Naive thymus-derived CD8-positive, alpha-beta T cell (primary cell): ENCODE measurements around the gene GPR146. TPM values are rescaled to one million over a fixed set of nuclear protein-coding genes. Genes with fewer than 3 reads are reported as not detected.

Experiments
- ATAC-seq, 2 donors: fragments of 150-1000 bp; cut with Tn5 transposase in 1 of 2; sonication (Bioruptor Pico), chemical (Tn5 transposase) in 1 of 2; 1 replicate in 1 of 2; 2 replicates in 1 of 2; pipeline ENCODE4 v1.10.0; 2021; ENCODE audit warnings: mild to moderate bottlenecking in 2 of 2, moderate library complexity in 2 of 2
- POLR2A ChIA-PET: fragments of 350-600 bp; sonication (Branson Sonifier 250); formaldehyde crosslinking; loops from one replicate; lab custom pipeline; 2021; ENCODE audit warnings: antibody characterized with exemption; lab: Charles Lee
- DNase-seq, 10 donors: peaks; one replicate each; pipeline versions ENCODE4 v3.0.0 to v3.0.0-alpha.2; 2020 to 2022
- H3K27ac Mint-ChIP-seq, 10 donors: one replicate each; pipeline ENCODE4 v1.8.0; 2020 to 2022; ENCODE audit warnings: mild to moderate bottlenecking in 10 of 10, mixed read lengths in 10 of 10, moderate library complexity in 4 of 10, inconsistent platforms in 1 of 10
- H3K27me3 Mint-ChIP-seq, 5 donors: one replicate each; pipeline ENCODE4 v1.8.0; 2021 to 2022; ENCODE audit warnings: mixed read lengths in 5 of 5
- H3K36me3 Mint-ChIP-seq, 3 donors: one replicate each; pipeline ENCODE4 v1.8.0; 2020 to 2022; ENCODE audit warnings: mixed read lengths in 3 of 3, mild to moderate bottlenecking in 2 of 3, inconsistent platforms in 1 of 3
- H3K4me1 Mint-ChIP-seq, 4 donors: one replicate each; pipeline ENCODE4 v1.8.0; 2021 to 2022; ENCODE audit warnings: mixed read lengths in 4 of 4
- H3K4me3 Mint-ChIP-seq, 10 donors: one replicate each; pipeline ENCODE4 v1.8.0; 2020 to 2022; ENCODE audit warnings: mild to moderate bottlenecking in 10 of 10, mixed read lengths in 10 of 10, moderate library complexity in 6 of 10, inconsistent platforms in 1 of 10
- H3K9me3 Mint-ChIP-seq, 9 donors: one replicate each; pipeline ENCODE4 v1.8.0; 2020 to 2022; ENCODE audit warnings: mixed read lengths in 9 of 9, mild to moderate bottlenecking in 3 of 9, inconsistent platforms in 1 of 9, moderate library complexity in 1 of 9
- polyA plus RNA-seq, 3 donors: library from polyadenylated mRNA; unstranded; fragments of 300-500 nt; fragmentation: Illumina TruSeq; gene quantifications; one replicate each; pipeline ENCODE4 v1.2.3, GENCODE V29; 2021
- total RNA-seq, 8 experiments: library from RNA in 2 of 8; stranded (reverse) in 2 of 8; gene quantifications; one replicate each; pipeline ENCODE4 v1.2.3 and lab custom pipeline; 2021 to 2026

Gene GPR146
- total and polyA plus RNA-seq, 5 experiments from 2014 or later = 1.4 to 9.5 (median 3.8) TPM

DNA sequence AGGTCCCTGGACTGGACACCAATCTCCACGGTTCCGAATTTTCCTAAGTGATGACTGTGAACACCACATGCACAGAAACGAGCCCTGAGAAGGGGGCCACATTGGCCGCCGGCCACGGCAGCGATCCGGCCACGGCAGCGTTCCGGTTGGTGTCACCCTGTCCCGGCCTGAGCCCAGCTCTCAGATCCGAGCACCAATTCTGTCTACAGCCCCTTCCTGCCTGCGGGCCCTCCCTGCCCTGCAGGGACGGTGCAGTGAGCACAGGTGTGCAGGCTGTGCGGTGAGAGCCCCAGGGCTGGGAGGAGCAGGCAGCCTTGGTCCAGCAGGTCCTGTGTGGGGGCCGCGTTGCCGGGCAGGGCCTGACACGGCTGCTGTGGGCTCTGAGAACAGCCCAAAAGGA, 29.7 kb upstream of the GPR146 start:
- POLR2A ChIA-PET = no interaction called here
- Mint-ChIP-seq H3K27ac (no peak overlapping the region), H3K27me3 (no peaks in the 10 kb centered on the region), H3K4me3 (no peak overlapping the region), H3K9me3 (peaks cover 0 to 5% (median 0%) of the 10 kb centered on the region in 9 donors), H3K4me1 (peaks cover 10 to 36% (median 23%) of the 10 kb centered on the region in 4 donors), H3K36me3 (peaks cover 0 to 10% (median 0%) of the 10 kb centered on the region in 3 donors)
- DNase-seq (peak in 1 of 10 donors; percentile 58), ATAC-seq (no peak)

DNA sequence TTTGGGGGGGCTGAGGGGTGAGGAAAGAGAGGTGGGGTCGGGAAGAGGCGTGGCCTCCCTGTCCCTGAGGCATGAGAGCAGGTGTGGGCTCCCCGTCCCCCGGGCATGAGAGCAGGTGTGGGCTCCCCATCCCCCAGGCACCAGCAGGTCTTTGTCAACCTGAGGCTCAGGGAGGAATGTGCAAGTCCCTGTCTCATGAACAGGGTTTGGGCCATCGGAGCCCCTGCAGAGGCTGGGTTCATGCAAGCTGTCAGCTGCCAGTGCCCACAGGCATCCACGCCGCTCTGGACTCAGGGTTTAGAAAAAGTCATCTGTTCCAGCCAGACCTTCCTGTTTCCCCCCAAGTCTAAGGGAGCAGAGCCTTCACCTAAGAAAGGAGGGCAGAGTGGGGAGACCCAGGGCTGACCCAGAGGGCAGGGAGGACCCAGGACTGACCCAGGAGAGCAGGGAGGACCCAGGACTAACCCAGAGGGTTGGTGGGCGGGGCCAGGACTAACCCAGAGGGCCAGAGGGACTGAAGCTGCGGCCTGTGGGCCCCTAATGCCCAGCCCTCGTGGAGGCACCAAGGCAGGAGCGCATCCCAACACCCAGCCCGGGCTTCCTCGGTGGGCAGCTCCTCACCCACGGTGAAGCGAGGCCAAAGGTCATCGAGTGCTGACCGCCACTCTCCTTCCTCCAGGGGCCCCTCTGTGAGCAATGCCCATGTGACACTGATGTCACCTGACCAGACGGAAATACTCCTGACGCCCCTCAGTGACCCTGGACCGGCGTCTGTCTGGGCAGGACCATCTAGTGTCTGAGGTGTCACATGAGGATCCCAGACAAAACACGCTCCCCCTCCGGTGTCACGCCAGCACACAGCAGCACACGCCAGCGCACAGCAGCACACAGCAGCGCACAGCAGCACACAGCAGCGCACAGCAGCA, 28.9 kb upstream of the GPR146 start:
- Mint-ChIP-seq H3K4me3 (no peak overlapping the region), H3K27ac (peak overlapping the region in 1 of 10 donors; percentile 7), H3K4me1 (peaks cover 10 to 36% (median 23%) of the 10 kb centered on the region in 4 donors), H3K9me3 (peaks cover 0 to 8% (median 0%) of the 10 kb centered on the region in 9 donors), H3K27me3 (no peaks in the 10 kb centered on the region), H3K36me3 (peaks cover 0 to 6% (median 0%) of the 10 kb centered on the region in 3 donors)
- POLR2A ChIA-PET = no interaction called here
- no peak for ATAC-seq
- peak in 1 of 10 donors; percentile 59 for DNase-seq

GRCh38 chr7:1016577-1017531, 27.5 kb upstream of the GPR146 start:
- H3K27ac Mint-ChIP-seq = peak overlapping the region in 2 of 10 donors; percentile 18 to 80
- ATAC-seq (no peak), DNase-seq (peak in 1 of 10 donors; percentile 49)
- H3K4me3 Mint-ChIP-seq = no peak overlapping the region
- H3K36me3 Mint-ChIP-seq = peaks cover 5 to 12% (median 6%) of the 10 kb centered on the region in 3 donors
- POLR2A ChIA-PET = no interaction called here
- no peaks in the 10 kb centered on the region for H3K27me3 Mint-ChIP-seq
- peaks cover 4 to 34% (median 15%) of the 10 kb centered on the region in 4 donors for H3K4me1 Mint-ChIP-seq
- peaks cover 0 to 11% (median 0%) of the 10 kb centered on the region in 9 donors for H3K9me3 Mint-ChIP-seq

DNA sequence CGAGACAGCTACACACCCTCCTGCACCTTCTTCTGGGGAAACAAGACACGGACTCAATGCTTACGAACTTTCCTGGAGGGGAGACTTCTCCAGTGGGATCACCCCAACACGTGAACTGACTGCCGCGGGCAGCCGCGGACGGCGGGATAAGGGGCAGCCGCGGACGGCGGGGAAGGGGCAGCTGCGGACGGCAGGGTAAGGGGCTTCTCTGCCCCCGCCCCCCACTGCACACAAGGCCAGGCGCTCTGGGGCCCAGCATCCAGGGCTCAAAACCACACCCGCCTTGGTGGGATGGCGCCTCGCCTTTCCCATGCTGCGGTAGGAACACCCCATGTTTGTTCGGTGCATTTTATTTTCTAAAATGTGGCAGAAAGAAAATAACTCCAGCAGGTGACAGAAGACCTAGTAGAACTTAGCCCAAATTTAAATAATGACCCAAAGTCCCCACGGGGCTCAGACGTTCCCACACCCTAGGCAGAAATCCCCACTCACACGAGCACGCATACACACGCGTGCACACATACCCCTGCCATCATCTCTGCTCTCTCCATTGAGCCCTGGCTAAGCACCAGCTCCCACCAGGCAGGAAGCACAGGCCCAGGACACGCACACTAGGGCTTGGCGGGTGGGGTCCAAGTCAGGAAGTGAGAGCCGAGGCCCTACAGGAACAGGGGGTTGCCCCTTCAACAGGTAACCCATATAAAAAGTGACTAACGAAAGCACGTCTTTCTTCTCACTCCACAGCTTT, 26.6 kb upstream of the GPR146 start:
- peak overlapping the region in 3 of 10 donors; percentile 43 to 66 (median 46) for H3K27ac Mint-ChIP-seq
- POLR2A ChIA-PET = no interaction called here
- peaks cover 0 to 19% (median 0%) of the 10 kb centered on the region in 9 donors for H3K9me3 Mint-ChIP-seq
- H3K4me1 Mint-ChIP-seq = peaks cover 4 to 34% (median 16%) of the 10 kb centered on the region in 4 donors
- ATAC-seq (no peak), DNase-seq (peak in 1 of 10 donors; percentile 58)
- peak overlapping the region in 1 of 10 donors; percentile 58 for H3K4me3 Mint-ChIP-seq
- H3K36me3 Mint-ChIP-seq = peaks cover 5 to 16% (median 12%) of the 10 kb centered on the region in 3 donors
- H3K27me3 Mint-ChIP-seq = no peaks in the 10 kb centered on the region

GRCh38 chr7:1018334-1018695, 26.0 kb upstream of the GPR146 start:
- peaks cover 0 to 20% (median 0%) of the 10 kb centered on the region in 9 donors for H3K9me3 Mint-ChIP-seq
- H3K27ac Mint-ChIP-seq = peak overlapping the region in 3 of 10 donors; percentile 43 to 66 (median 46)
- POLR2A ChIA-PET = interaction anchor here (0.9 kb wide), 1 partner anchor 9 kb away, joined by 4 read pairs; no protein-coding TSS in a partner anchor
- H3K27me3 Mint-ChIP-seq = no peaks in the 10 kb centered on the region
- H3K4me1 Mint-ChIP-seq = peaks cover 4 to 31% (median 18%) of the 10 kb centered on the region in 4 donors
- no peak for ATAC-seq
- peak in 1 of 10 donors; percentile 36 for DNase-seq
- peaks cover 5 to 16% (median 12%) of the 10 kb centered on the region in 3 donors for H3K36me3 Mint-ChIP-seq
- peak overlapping the region in 1 of 10 donors; percentile 58 for H3K4me3 Mint-ChIP-seq

DNA sequence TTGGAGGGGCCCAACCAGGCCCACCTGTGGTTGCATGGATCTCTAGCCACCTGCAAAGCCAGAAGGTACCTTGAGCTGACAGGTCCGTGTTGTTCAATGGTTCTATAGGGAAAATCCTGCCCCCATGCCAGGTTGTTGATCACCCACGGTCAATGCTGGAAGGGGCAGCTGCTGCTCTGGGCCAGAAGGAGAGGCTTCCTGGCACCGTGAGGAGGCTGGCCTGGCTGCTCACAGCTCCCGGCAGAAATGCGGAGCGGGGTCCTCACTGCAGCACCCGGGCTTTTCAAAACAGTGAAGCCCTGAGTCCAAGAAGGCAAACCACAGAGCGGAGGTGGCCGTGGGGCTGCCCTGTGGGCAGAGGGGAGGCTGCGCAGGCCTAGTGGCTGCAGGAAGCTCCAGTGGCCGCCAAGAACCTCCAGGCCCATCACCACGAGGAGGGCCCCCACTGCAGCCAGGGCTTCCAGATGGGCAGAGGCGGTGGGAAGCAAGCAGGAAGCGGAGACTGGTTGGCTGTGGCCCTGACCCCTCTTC, 25.0 kb upstream of the GPR146 start:
- peaks cover 0 to 25% (median 0%) of the 10 kb centered on the region in 9 donors for H3K9me3 Mint-ChIP-seq
- H3K27ac Mint-ChIP-seq = peak overlapping the region in 1 of 10 donors; percentile 25
- peaks cover 5 to 23% (median 16%) of the 10 kb centered on the region in 3 donors for H3K36me3 Mint-ChIP-seq
- peaks cover 5 to 26% (median 22%) of the 10 kb centered on the region in 4 donors for H3K4me1 Mint-ChIP-seq
- ATAC-seq = no peak
- H3K27me3 Mint-ChIP-seq = no peaks in the 10 kb centered on the region
- POLR2A ChIA-PET = interaction anchor here (0.9 kb wide), 1 partner anchor 8 kb away, joined by 4 read pairs; no protein-coding TSS in a partner anchor
- H3K4me3 Mint-ChIP-seq = no peak overlapping the region
- DNase-seq = peak in 1 of 10 donors; percentile 48

DNA sequence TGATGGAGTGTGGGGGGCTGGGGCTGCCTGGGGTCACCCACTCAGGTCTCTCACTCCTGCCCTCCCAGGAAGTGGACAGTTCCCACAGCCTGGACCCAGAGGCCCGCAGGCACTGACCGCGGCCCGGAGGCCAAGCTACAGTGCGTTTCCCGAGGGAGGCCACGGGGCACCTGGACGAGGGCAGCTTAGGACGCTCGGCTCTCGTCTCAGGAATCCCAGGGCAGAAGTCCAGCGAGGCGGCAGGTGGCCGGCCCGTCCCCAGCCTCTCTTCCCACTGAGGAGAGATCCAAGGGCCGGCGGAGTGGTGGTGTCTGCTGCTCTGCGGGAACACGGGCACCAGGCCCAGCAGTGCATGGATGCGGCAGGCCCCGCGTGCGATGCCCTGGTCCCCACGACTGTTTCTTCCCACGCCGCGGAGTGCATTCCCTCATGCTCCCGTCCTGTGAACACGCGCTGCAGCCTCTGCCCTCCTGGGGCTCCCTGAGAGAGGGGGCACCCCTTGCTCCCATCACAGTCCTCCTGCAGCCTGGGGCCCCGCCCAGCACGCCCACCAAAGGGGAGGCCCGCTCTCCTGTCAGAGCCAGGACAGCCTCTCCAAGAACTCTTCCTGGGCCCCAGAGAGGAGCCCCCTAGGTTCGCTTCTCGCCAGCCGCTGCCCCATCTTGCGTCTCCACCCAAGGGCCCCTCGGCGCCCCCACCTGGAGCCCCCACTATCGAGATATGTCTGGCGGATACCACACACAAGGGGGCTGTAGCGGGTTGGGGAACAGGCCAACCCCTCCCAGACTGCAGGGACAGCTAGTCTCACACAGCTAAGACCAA, 24.3 kb upstream of the GPR146 start:
- Mint-ChIP-seq H3K27ac (no peak overlapping the region), H3K9me3 (peaks cover 0 to 25% (median 0%) of the 10 kb centered on the region in 9 donors), H3K36me3 (peaks cover 5 to 23% (median 16%) of the 10 kb centered on the region in 3 donors), H3K27me3 (no peaks in the 10 kb centered on the region), H3K4me1 (peaks cover 5 to 30% (median 24%) of the 10 kb centered on the region in 4 donors), H3K4me3 (no peak overlapping the region)
- DNase-seq = peak in 1 of 10 donors; percentile 64
- ATAC-seq = no peak
- POLR2A ChIA-PET = no interaction called here

DNA sequence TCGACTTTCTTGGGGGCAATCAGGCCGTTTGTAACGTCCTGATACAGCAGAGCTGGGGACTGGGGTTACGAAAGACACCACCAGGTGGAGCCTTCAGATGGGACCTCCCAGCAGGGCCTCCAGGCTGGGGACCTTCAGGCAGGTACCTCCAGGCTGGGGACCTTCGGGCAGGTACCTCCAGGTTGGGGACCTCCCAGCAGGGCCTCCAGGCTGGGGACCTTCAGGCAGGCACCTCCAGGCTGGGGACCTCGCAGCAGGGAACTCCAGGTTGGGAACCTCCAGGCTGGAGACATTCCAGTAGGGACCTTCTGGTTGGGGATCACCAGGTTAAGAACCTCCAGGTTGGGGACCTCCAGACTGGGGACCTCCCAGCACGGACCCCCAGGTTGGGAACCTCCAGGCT, 23.5 kb upstream of the GPR146 start:
- DNase-seq (peak in 2 of 10 donors; percentile 18 to 60), ATAC-seq (no peak)
- Mint-ChIP-seq H3K36me3 (peaks cover 5 to 23% (median 16%) of the 10 kb centered on the region in 3 donors), H3K27ac (no peak overlapping the region), H3K4me1 (peaks cover 5 to 34% (median 25%) of the 10 kb centered on the region in 4 donors), H3K4me3 (no peak overlapping the region), H3K27me3 (no peaks in the 10 kb centered on the region), H3K9me3 (peaks cover 0 to 25% (median 0%) of the 10 kb centered on the region in 9 donors)
- POLR2A ChIA-PET = no interaction called here

DNA sequence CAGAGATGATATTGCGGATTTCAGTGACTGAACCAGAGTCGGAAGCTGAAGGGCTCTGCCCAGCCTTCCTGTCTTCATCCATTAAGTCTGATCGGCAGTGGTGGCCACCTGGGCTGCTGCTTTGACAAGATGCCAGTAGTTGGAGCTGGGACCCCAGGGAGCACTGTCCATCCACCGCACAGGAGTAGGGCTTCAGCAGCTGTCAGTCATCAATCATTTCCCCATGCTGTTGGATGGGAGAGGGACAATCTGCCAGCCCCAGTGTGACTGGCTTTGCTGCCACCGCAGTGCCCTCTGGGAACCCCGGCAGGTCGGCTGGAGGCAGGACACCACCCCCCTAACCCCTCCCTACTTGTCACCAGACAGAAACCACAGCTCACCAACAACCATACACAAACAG, 23.0 kb upstream of the GPR146 start:
- POLR2A ChIA-PET = no interaction called here
- Mint-ChIP-seq H3K27ac (peak overlapping the region in 2 of 10 donors; percentile 43 to 57), H3K4me1 (peaks cover 8 to 38% (median 29%) of the 10 kb centered on the region in 4 donors), H3K27me3 (no peaks in the 10 kb centered on the region), H3K9me3 (peaks cover 0 to 25% (median 0%) of the 10 kb centered on the region in 9 donors), H3K4me3 (peak overlapping the region in 1 of 10 donors; percentile 7), H3K36me3 (peaks cover 5 to 26% (median 16%) of the 10 kb centered on the region in 3 donors)
- ATAC-seq (no peak), DNase-seq (peak in 1 of 10 donors; percentile 54)

GRCh38 chr7:1021931-1022330, 22.4 kb upstream of the GPR146 start:
- peaks cover 10 to 44% (median 32%) of the 10 kb centered on the region in 4 donors for H3K4me1 Mint-ChIP-seq
- DNase-seq = peak in 1 of 10 donors; percentile 51
- no peak for ATAC-seq
- H3K27me3 Mint-ChIP-seq = no peaks in the 10 kb centered on the region
- POLR2A ChIA-PET = interaction anchor here (0.5 kb wide), 1 partner anchor 11 kb away, joined by 4 read pairs; no protein-coding TSS in a partner anchor
- H3K27ac Mint-ChIP-seq = no peak overlapping the region
- peaks cover 0 to 25% (median 0%) of the 10 kb centered on the region in 9 donors for H3K9me3 Mint-ChIP-seq
- H3K4me3 Mint-ChIP-seq = no peak overlapping the region
- H3K36me3 Mint-ChIP-seq = peaks cover 5 to 29% (median 16%) of the 10 kb centered on the region in 3 donors
